Measurements from ENCODE around the gene FAM120C.

Gene FAM120C

GRCh38 chrX:54042609-54043021 is 140.4 kb downstream of the FAM120C start:
- no peak for DNase-seq (ENCODE audit: low read depth in 2 of 2, low spot score in 1 of 2)

DNA sequence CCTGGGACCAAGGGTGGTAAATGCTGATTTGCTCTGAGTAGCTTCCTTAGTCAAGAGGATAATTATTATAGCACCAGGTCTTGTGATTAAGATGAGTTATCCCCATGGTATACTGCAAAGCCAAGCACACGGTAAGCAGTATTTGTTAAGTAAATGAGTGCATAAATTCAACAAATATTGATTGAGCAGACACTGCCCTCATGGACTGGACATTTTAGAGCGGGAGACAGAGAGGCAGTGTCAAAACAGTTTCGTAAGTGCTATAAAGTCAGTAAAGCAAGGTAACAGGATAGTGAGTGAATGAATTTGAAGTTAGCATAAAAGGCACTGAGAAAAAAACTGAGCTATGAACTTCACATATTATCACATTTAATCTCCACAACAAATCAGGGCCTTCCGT is 152.7 kb downstream of the FAM120C start:
- DNase-seq (ENCODE audit: low read depth in 2 of 2, low spot score in 1 of 2), result no peak

- DNase-seq (ENCODE audit: low read depth in 2 of 2, low spot score in 1 of 2), result no peak
Observed at GRCh38 chrX:54029529-54030143, 153.4 kb downstream of the FAM120C start.

GRCh38 chrX:54024350-54024749 is 158.7 kb downstream of the FAM120C start:
- DNase-seq (ENCODE audit: low read depth in 2 of 2, low spot score in 1 of 2), result no peak
